ENCODE data around the gene TUNAR. TPM values are rescaled to one million over a fixed set of nuclear protein-coding genes. Genes with fewer than 3 reads are reported as not detected.

TUNAR gene
- total RNA-seq, 4 donors from 2014 or later = not detected

- H3K4me1 ChIP-seq = no peaks in the 10 kb centered on the region
- DNase-seq (ENCODE audit: low spot score in 2 of 2) = no peak
- WGBS, 2 donors = 68 to 77% methylated on average over 5 of the region's 5 CpGs
- no peak overlapping the region for H3K27ac ChIP-seq
- no peaks in the 10 kb centered on the region for H3K36me3 ChIP-seq
- TF ChIP-seq, protein P1, sequence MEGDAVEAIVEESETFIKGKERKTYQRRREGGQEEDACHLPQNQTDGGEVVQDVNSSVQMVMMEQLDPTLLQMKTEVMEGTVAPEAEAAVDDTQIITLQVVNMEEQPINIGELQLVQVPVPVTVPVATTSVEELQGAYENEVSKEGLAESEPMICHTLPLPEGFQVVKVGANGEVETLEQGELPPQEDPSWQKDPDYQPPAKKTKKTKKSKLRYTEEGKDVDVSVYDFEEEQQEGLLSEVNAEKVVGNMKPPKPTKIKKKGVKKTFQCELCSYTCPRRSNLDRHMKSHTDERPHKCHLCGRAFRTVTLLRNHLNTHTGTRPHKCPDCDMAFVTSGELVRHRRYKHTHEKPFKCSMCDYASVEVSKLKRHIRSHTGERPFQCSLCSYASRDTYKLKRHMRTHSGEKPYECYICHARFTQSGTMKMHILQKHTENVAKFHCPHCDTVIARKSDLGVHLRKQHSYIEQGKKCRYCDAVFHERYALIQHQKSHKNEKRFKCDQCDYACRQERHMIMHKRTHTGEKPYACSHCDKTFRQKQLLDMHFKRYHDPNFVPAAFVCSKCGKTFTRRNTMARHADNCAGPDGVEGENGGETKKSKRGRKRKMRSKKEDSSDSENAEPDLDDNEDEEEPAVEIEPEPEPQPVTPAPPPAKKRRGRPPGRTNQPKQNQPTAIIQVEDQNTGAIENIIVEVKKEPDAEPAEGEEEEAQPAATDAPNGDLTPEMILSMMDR (IDR thresholded peaks at IDR 0.05) = no peak
- TF ChIP-seq POLR2A (IDR thresholded peaks at IDR 0.05) = no peak
- no peak for TF ChIP-seq EP300 (IDR thresholded peaks at IDR 0.05)
- H3K27me3 ChIP-seq = no peaks in the 10 kb centered on the region
- H3K9me3 ChIP-seq = no peaks in the 10 kb centered on the region
- no peak overlapping the region for H3K4me3 ChIP-seq
These were observed 37.8 kb upstream of the TUNAR start for GRCh38 chr14:95838862-95839261.

GRCh38 chr14:95840094-95840700, 36.4 kb upstream of the TUNAR start:
- WGBS, 2 donors = 77 to 80% methylated on average over 7 of the region's 7 CpGs
- DNase-seq (ENCODE audit: low spot score in 2 of 2) = no peak
- no peak overlapping the region for H3K27ac ChIP-seq
- H3K4me3 ChIP-seq = no peak overlapping the region
- no peaks in the 10 kb centered on the region for H3K9me3 ChIP-seq
- H3K36me3 ChIP-seq = no peaks in the 10 kb centered on the region
- TF ChIP-seq POLR2A (IDR thresholded peaks at IDR 0.05) (no peak), EP300 (IDR thresholded peaks at IDR 0.05) (no peak)
- TF ChIP-seq, protein P1 (IDR thresholded peaks at IDR 0.05) = no peak
- no peaks in the 10 kb centered on the region for H3K4me1 ChIP-seq
- H3K27me3 ChIP-seq = no peaks in the 10 kb centered on the region

DNA sequence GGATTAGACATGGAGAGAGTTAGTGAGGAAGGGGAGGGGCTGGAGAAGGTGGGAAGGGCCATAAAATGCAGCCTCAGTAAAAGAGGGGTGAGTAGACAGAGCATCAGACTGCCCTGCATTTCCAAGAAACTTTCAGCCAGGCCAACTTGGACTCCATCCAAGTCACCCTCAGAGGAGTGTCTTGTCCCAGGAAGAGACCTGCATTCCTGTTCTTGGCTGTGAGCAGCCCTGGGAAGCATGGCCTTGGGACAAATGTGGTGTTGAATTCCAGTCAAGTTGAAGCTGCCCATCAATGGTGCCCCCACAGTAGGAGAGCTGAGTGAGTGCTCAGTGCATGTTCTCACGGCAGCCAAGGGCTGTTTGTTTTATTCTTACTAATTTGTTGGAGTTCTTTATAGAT, 35.0 kb upstream of the TUNAR start:
- no peak for TF ChIP-seq POLR2A (IDR thresholded peaks at IDR 0.05)
- TF ChIP-seq EP300 (IDR thresholded peaks at IDR 0.05) = no peak
- TF ChIP-seq, protein P1 (IDR thresholded peaks at IDR 0.05) = no peak
- no peak for DNase-seq (ENCODE audit: low spot score in 2 of 2)
- WGBS, 2 donors = 30 to 50% methylated on average over 1 of the region's 1 CpG

DNA sequence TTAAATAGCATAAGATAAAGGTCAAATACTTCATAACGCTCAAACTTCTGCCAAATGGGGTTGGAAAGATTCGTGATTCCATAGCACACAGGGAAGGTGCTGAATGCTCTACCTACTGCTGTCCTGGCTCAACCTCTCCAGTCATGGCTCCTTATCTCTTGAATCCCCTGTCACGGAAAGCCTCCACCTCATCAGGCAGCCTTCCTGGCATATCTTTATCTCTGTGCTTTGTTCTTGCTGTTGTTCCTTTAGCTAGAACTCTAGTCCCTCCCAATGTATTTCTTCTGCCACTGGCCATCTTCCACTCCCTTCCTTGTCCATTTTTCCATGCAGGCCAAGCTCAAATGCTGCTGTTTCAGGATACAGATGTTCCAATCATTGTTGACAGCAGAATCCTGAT, 26.9 kb upstream of the TUNAR start:
- Histone ChIP-seq H3K4me1 (no peaks in the 10 kb centered on the region), H3K4me3 (no peak overlapping the region), H3K27ac (no peak overlapping the region), H3K27me3 (no peaks in the 10 kb centered on the region), H3K9me3 (peaks cover 0 to 6% (median 0%) of the 10 kb centered on the region in 4 donors), H3K36me3 (no peaks in the 10 kb centered on the region)
- TF ChIP-seq POLR2A (IDR thresholded peaks at IDR 0.05) = no peak
- no peak for TF ChIP-seq EP300 (IDR thresholded peaks at IDR 0.05)
- TF ChIP-seq, protein P1 (IDR thresholded peaks at IDR 0.05) = no peak
- 76 to 80% methylated on average over 3 of the region's 3 CpGs for WGBS, 2 donors
- DNase-seq (ENCODE audit: low spot score in 2 of 2) = no peak

More for the DNA sequence above, 35.0 kb upstream of the TUNAR start:
- H3K4me1 ChIP-seq = no peaks in the 10 kb centered on the region
- H3K27ac ChIP-seq = no peak overlapping the region
- no peaks in the 10 kb centered on the region for H3K9me3 ChIP-seq
- H3K4me3 ChIP-seq = no peak overlapping the region
- H3K27me3 ChIP-seq = no peaks in the 10 kb centered on the region
- no peaks in the 10 kb centered on the region for H3K36me3 ChIP-seq

GRCh38 chr14:95850429-95850828, 26.2 kb upstream of the TUNAR start:
- no peaks in the 10 kb centered on the region for H3K4me1 ChIP-seq
- no peak for DNase-seq (ENCODE audit: low spot score in 2 of 2)
- no peak overlapping the region for H3K27ac ChIP-seq
- WGBS, 2 donors = 64 to 72% methylated on average over 4 of the region's 4 CpGs
- no peaks in the 10 kb centered on the region for H3K36me3 ChIP-seq
- H3K9me3 ChIP-seq = peaks cover 0 to 6% (median 0%) of the 10 kb centered on the region in 4 donors
- TF ChIP-seq, protein P1 (IDR thresholded peaks at IDR 0.05) = no peak
- no peak overlapping the region for H3K4me3 ChIP-seq
- no peaks in the 10 kb centered on the region for H3K27me3 ChIP-seq

All from tibial nerve (tissue), 4 donors.